HL-60 (cell line): ENCODE measurements around the gene TMEM255B.

Experiments
- GABPA ChIP-seq: IDR thresholded peaks from 2 replicates; pipeline ENCODE4 v1.6.1; 2012; ENCODE audit warnings: low read depth
- POLR2AphosphoS5 ChIP-seq: IDR thresholded peaks from 2 replicates; pipeline ENCODE4 v1.6.1; 2012; ENCODE audit warnings: low read depth
- TF ChIP-seq, protein P1 (sequence below): IDR thresholded peaks from one replicate; pipeline ENCODE4 v1.5.1; 2011; ENCODE audit warnings: low read length, control low read depth, inconsistent platforms; ENCODE audit not compliant: insufficient read depth
- TF ChIP-seq, protein P2 (sequence below): IDR thresholded peaks from 2 replicates; pipeline ENCODE4 v1.6.1; 2012; ENCODE audit warnings: low read depth; ENCODE audit not compliant: insufficient replicate concordance

DNA sequence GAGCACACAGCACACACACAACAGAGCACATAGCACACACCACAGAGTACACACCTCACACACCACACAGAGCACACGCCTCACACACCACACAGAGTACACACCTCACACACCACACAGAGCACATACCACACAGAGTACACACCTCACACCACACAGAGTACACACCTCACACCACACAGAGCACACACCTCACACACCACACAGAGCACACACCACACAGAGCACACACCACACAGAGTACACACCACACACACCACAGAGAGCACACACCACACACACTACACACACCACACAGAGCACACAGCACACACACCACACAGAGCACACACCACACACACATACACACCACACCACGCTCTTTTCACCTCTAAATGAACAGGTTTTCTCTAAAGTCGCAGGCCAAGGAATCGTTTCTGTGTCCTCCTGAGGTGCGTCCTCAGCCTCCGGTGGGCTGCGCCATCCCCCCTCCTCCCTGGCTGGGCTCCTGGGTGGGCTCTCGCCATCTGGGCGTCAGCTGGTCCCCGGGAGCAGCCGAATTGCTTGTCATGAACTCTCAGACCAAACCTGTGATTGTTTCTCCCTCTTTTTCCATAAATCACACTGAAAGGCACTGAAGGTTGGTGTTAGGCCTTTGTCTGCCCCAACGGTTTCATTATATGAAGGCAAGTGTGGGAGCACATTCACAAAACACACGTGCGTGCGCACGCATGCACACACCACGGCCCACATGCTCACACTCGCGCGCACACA is 37.4 kb downstream of the TMEM255B start:
- TF ChIP-seq, protein P1, sequence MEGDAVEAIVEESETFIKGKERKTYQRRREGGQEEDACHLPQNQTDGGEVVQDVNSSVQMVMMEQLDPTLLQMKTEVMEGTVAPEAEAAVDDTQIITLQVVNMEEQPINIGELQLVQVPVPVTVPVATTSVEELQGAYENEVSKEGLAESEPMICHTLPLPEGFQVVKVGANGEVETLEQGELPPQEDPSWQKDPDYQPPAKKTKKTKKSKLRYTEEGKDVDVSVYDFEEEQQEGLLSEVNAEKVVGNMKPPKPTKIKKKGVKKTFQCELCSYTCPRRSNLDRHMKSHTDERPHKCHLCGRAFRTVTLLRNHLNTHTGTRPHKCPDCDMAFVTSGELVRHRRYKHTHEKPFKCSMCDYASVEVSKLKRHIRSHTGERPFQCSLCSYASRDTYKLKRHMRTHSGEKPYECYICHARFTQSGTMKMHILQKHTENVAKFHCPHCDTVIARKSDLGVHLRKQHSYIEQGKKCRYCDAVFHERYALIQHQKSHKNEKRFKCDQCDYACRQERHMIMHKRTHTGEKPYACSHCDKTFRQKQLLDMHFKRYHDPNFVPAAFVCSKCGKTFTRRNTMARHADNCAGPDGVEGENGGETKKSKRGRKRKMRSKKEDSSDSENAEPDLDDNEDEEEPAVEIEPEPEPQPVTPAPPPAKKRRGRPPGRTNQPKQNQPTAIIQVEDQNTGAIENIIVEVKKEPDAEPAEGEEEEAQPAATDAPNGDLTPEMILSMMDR, result no peak
- TF ChIP-seq POLR2AphosphoS5, result no peak
- TF ChIP-seq, protein P2, sequence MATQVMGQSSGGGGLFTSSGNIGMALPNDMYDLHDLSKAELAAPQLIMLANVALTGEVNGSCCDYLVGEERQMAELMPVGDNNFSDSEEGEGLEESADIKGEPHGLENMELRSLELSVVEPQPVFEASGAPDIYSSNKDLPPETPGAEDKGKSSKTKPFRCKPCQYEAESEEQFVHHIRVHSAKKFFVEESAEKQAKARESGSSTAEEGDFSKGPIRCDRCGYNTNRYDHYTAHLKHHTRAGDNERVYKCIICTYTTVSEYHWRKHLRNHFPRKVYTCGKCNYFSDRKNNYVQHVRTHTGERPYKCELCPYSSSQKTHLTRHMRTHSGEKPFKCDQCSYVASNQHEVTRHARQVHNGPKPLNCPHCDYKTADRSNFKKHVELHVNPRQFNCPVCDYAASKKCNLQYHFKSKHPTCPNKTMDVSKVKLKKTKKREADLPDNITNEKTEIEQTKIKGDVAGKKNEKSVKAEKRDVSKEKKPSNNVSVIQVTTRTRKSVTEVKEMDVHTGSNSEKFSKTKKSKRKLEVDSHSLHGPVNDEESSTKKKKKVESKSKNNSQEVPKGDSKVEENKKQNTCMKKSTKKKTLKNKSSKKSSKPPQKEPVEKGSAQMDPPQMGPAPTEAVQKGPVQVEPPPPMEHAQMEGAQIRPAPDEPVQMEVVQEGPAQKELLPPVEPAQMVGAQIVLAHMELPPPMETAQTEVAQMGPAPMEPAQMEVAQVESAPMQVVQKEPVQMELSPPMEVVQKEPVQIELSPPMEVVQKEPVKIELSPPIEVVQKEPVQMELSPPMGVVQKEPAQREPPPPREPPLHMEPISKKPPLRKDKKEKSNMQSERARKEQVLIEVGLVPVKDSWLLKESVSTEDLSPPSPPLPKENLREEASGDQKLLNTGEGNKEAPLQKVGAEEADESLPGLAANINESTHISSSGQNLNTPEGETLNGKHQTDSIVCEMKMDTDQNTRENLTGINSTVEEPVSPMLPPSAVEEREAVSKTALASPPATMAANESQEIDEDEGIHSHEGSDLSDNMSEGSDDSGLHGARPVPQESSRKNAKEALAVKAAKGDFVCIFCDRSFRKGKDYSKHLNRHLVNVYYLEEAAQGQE, result no peak
- TF ChIP-seq GABPA, result no peak
